ENCODE data around the gene NRIP1. TPM values are rescaled to one million over a fixed set of nuclear protein-coding genes. Genes with fewer than 3 reads are reported as not detected.

NRIP1 gene
- polyA plus RNA-seq, 1 donor from 2014 or later = 48.4 TPM

DNA sequence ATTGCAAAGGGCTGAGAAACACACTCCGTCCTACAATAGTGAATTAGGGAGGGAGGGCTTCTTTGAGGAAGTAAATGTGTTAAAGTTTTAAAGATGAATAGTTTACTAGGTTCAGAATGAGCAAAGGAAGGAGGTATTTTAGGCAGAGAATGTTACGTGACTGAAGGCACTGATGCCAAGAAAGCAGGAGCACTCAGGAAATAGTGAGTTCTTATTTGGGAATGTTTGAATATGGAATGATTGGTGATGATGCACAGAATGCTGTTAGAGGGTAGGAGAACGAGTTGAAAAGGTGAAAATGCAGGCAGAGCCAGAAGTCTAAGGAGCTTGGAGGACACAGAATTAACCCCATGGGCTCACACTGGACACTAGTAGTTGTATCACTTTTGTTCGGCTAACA is 108.0 kb downstream of the NRIP1 start:
- Histone ChIP-seq H3K27ac (ENCODE audit: low read length) (no peak overlapping the region), H3F3A (ENCODE audit: insufficient read depth, low read length, poor library complexity, severe bottlenecking) (no peaks in the 10 kb centered on the region), H3K4me2 (ENCODE audit: low read length) (no peak overlapping the region), H3K36me3 (ENCODE audit: insufficient read depth, low read length) (no peaks in the 10 kb centered on the region), H2AFZ (ENCODE audit: low read depth, low read length) (no peak overlapping the region), H3K4me3 (ENCODE audit: low read length) (no peak overlapping the region), H3K9me2 (ENCODE audit: insufficient read depth, low read length) (no peaks in the 10 kb centered on the region), H3K9me3 (ENCODE audit: low read length) (no peaks in the 10 kb centered on the region), H3K9ac (ENCODE audit: low read length) (no peak overlapping the region), H3K79me2 (replicated peaks; ENCODE audit: insufficient read depth, low read length) (peaks cover 13% of the 10 kb centered on the region), H3K27me3 (ENCODE audit: insufficient read depth, low read depth, low read length) (no peaks in the 10 kb centered on the region), H4K20me1 (ENCODE audit: insufficient read depth) (no peaks in the 10 kb centered on the region)
- TF ChIP-seq POLR2AphosphoS5 (IDR thresholded peaks at IDR 0.05) (no peak), EP300 (conservative IDR thresholded peaks at IDR 0.05; ENCODE audit: poor library complexity, severe bottlenecking) (no peak), TAF1 (IDR thresholded peaks at IDR 0.05; ENCODE audit: low read depth) (no peak), RAD21 (conservative IDR thresholded peaks at IDR 0.05) (no peak), MXI1 (conservative IDR thresholded peaks at IDR 0.05; ENCODE audit: poor library complexity, severe bottlenecking) (no peak), EZH2 (IDR thresholded peaks at IDR 0.05; ENCODE audit: borderline replicate concordance, insufficient read depth, low read length, poor library complexity, severe bottlenecking) (no peak), SMC3 (conservative IDR thresholded peaks at IDR 0.05; ENCODE audit: poor library complexity) (no peak)
- TF ChIP-seq, protein P1, sequence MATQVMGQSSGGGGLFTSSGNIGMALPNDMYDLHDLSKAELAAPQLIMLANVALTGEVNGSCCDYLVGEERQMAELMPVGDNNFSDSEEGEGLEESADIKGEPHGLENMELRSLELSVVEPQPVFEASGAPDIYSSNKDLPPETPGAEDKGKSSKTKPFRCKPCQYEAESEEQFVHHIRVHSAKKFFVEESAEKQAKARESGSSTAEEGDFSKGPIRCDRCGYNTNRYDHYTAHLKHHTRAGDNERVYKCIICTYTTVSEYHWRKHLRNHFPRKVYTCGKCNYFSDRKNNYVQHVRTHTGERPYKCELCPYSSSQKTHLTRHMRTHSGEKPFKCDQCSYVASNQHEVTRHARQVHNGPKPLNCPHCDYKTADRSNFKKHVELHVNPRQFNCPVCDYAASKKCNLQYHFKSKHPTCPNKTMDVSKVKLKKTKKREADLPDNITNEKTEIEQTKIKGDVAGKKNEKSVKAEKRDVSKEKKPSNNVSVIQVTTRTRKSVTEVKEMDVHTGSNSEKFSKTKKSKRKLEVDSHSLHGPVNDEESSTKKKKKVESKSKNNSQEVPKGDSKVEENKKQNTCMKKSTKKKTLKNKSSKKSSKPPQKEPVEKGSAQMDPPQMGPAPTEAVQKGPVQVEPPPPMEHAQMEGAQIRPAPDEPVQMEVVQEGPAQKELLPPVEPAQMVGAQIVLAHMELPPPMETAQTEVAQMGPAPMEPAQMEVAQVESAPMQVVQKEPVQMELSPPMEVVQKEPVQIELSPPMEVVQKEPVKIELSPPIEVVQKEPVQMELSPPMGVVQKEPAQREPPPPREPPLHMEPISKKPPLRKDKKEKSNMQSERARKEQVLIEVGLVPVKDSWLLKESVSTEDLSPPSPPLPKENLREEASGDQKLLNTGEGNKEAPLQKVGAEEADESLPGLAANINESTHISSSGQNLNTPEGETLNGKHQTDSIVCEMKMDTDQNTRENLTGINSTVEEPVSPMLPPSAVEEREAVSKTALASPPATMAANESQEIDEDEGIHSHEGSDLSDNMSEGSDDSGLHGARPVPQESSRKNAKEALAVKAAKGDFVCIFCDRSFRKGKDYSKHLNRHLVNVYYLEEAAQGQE (IDR thresholded peaks at IDR 0.05; ENCODE audit: borderline replicate concordance) = no peak
- TF ChIP-seq, protein P2, sequence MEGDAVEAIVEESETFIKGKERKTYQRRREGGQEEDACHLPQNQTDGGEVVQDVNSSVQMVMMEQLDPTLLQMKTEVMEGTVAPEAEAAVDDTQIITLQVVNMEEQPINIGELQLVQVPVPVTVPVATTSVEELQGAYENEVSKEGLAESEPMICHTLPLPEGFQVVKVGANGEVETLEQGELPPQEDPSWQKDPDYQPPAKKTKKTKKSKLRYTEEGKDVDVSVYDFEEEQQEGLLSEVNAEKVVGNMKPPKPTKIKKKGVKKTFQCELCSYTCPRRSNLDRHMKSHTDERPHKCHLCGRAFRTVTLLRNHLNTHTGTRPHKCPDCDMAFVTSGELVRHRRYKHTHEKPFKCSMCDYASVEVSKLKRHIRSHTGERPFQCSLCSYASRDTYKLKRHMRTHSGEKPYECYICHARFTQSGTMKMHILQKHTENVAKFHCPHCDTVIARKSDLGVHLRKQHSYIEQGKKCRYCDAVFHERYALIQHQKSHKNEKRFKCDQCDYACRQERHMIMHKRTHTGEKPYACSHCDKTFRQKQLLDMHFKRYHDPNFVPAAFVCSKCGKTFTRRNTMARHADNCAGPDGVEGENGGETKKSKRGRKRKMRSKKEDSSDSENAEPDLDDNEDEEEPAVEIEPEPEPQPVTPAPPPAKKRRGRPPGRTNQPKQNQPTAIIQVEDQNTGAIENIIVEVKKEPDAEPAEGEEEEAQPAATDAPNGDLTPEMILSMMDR (IDR thresholded peaks at IDR 0.05; ENCODE audit: poor library complexity, severe bottlenecking) = no peak

DNA sequence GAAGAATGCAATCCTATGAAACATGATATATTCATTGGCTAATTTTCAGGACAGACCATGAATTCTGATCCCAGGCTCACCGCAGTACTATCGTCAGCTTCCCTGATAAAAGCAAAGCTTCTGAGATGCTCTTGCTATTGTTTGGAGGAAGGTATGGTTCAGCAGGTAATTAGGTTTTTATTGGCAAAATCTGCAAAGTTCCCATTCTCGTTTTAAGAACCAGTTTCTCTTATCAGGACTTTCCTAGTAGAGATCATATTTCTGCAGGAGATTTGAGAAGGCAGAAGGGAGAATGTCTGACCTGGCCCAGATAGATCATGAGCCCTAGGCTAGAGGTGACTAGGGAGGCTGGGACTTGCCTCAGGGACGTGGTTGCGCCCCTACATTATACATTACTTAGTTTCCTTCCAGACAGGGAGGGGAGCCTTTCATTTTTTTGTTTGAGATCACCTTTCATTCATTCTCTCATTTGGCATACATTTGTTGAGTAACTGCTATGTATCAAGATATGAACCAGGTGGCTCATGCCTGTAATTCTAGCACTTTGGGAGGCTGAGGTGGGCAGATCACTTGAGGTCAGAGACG is 108.8 kb downstream of the NRIP1 start:
- Histone ChIP-seq H3F3A (ENCODE audit: insufficient read depth, low read length, poor library complexity, severe bottlenecking) (no peaks in the 10 kb centered on the region), H3K4me2 (ENCODE audit: low read length) (no peak overlapping the region), H3K27ac (ENCODE audit: low read length) (no peak overlapping the region), H2AFZ (ENCODE audit: low read depth, low read length) (no peak overlapping the region), H3K9me3 (ENCODE audit: low read length) (no peaks in the 10 kb centered on the region), H3K9me2 (ENCODE audit: insufficient read depth, low read length) (no peaks in the 10 kb centered on the region), H3K36me3 (ENCODE audit: insufficient read depth, low read length) (no peaks in the 10 kb centered on the region), H3K79me2 (replicated peaks; ENCODE audit: insufficient read depth, low read length) (peaks cover 10% of the 10 kb centered on the region), H3K4me3 (ENCODE audit: low read length) (no peak overlapping the region), H4K20me1 (ENCODE audit: insufficient read depth) (no peaks in the 10 kb centered on the region), H3K9ac (ENCODE audit: low read length) (no peak overlapping the region), H3K27me3 (ENCODE audit: insufficient read depth, low read depth, low read length) (no peaks in the 10 kb centered on the region)
- TF ChIP-seq EZH2 (IDR thresholded peaks at IDR 0.05; ENCODE audit: borderline replicate concordance, insufficient read depth, low read length, poor library complexity, severe bottlenecking) (no peak), POLR2AphosphoS5 (IDR thresholded peaks at IDR 0.05) (no peak), RAD21 (conservative IDR thresholded peaks at IDR 0.05) (no peak)

Data from neural cell (in vitro differentiated cells).